Esophagus muscularis mucosa (tissue), 4 donors: ENCODE measurements around the gene ITGB5. TPM values are rescaled to one million over a fixed set of nuclear protein-coding genes. Genes with fewer than 3 reads are reported as not detected.
"Not testable (repeated sequence)": the region's sequence is repeated elsewhere in the genome, so short reads cannot be mapped to it uniquely, and the experiment has no call there.

Experiments
- DNase-seq: peaks from one replicate; pipeline ENCODE4 v3.0.0-alpha.2; 2017; ENCODE audit errors: extremely low spot score
- H3K27ac ChIP-seq, 4 donors: fragments of 200-600 bp; sonication (generic); replicated peaks in 1 of 4; 1 replicate in 3 of 4; 2 replicates in 1 of 4; pipeline ENCODE4 v1.5.1; 2016 to 2019; ENCODE audit warnings: mild to moderate bottlenecking in 1 of 4
- H3K27me3 ChIP-seq, 4 donors: fragments of 200-600 bp; sonication (generic); one replicate each; pipeline versions ENCODE4 v1.5.1 to v1.6.0; 2016 to 2019
- H3K36me3 ChIP-seq, 4 donors: fragments of 200-600 bp; sonication (generic); one replicate each; pipeline ENCODE4 v1.5.1; 2016 to 2019
- H3K4me1 ChIP-seq, 4 donors: fragments of 200-600 bp; sonication (generic); one replicate each; pipeline ENCODE4 v1.5.1; 2016 to 2019
- H3K4me3 ChIP-seq, 4 donors: fragments of 200-600 bp; sonication (generic); 1 replicate in 2 of 4; 2 replicates in 2 of 4; pipeline ENCODE4 v1.5.1; 2016 to 2019; ENCODE audit warnings: mild to moderate bottlenecking in 4 of 4, moderate library complexity in 1 of 4
- H3K9me3 ChIP-seq, 4 donors: fragments of 200-600 bp; sonication (generic); 1 replicate in 3 of 4; 2 replicates in 1 of 4; pipeline ENCODE4 v1.5.1; 2016 to 2019
- EP300 ChIP-seq: sonication (generic); formaldehyde crosslinking; IDR thresholded peaks from one replicate; pipeline ENCODE4 v1.6.1; 2017; ENCODE audit warnings: antibody characterized with exemption
- POLR2A ChIP-seq: fragments of 450-650 bp; IDR thresholded peaks from one replicate; pipeline ENCODE4 v1.6.1; 2017; ENCODE audit warnings: antibody characterized with exemption, moderate library complexity, mild to moderate bottlenecking, low read depth
- POLR2AphosphoS5 ChIP-seq, 2 donors: sonication (generic); formaldehyde crosslinking; IDR thresholded peaks; one replicate each; pipeline ENCODE4 v1.6.1; 2017; ENCODE audit warnings: antibody characterized with exemption in 2 of 2
- WGBS: methylation state at CpG from one replicate; pipeline ENCODE4 v1.1.5; 2018; 5-methylcytosine and 5-hydroxymethylcytosine counted together
- intact Hi-C: fragments of 100-400 bp; cut with DNase I; formaldehyde crosslinking; loops from one replicate; pipeline ENCODE4 v1.15.1; 2023
- total RNA-seq, 4 donors: library from RNA; depleted of rRNA; stranded (reverse); fragments of >200 nt; gene quantifications; one replicate each; pipeline versions ENCODE4 v1.1.0 to v1.2.1, GENCODE V29; 2016
- TF ChIP-seq, protein P1 (sequence below), 3 experiments: fragments of 200-600 bp in 2 of 3; fragments of 450-650 bp in 1 of 3; sonication (generic) in 2 of 3; IDR thresholded peaks; one replicate each; pipeline ENCODE4 v1.5.1; 2017 to 2019; ENCODE audit warnings: antibody characterized with exemption in 3 of 3, mild to moderate bottlenecking in 2 of 3, moderate library complexity in 1 of 3

Gene ITGB5
- total RNA-seq, 4 donors from 2014 or later, result 114 to 284 (median 188) TPM

DNA sequence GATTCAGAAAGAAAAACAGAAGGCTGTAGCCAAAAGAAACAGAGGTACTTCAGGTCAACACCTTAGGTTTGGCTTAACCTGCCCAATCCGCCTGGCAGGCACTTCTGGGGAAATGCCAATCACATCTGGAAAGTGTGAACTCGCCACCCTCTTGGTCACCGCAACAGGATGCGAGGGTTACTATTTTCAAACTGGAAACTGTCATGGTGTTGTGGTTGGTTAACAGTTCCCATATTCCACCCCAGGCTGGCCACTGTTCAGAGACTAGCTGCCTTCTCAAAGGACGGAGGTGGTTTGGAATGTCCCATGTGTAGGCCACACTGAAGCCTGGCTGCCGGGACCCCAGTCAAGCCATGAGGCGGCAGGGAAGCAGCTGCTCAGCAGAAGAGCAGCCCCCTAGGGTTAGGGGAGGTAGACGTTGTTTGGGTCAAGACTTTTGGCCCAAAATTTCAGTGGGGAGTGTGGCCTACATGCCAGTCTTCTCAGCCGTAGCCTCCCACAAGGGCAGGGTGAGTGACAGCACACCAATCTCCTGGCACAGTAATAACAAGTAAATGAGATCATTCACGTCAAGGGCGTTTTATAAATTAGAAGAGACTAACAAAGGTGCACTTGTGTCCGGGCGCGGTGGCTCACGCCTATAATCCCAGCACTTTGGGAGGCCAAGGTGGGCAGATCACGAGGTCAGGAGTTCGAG is 102.3 kb downstream of the ITGB5 start:
- Histone ChIP-seq H3K4me1 (peaks cover 53 to 72% (median 62%) of the 10 kb centered on the region in 4 donors), H3K4me3 (no peak overlapping the region), H3K9me3 (no peaks in the 10 kb centered on the region), H3K27ac (peak overlapping the region in 3 of 4 donors; percentile 20 to 64 (median 46)), H3K36me3 (peaks cover 0 to 3% (median 0%) of the 10 kb centered on the region in 4 donors), H3K27me3 (no peaks in the 10 kb centered on the region)
- TF ChIP-seq EP300 (no peak), POLR2A (no peak), POLR2AphosphoS5 (IDR thresholded peaks at IDR 0.05) (no peak)
- TF ChIP-seq, protein P1, sequence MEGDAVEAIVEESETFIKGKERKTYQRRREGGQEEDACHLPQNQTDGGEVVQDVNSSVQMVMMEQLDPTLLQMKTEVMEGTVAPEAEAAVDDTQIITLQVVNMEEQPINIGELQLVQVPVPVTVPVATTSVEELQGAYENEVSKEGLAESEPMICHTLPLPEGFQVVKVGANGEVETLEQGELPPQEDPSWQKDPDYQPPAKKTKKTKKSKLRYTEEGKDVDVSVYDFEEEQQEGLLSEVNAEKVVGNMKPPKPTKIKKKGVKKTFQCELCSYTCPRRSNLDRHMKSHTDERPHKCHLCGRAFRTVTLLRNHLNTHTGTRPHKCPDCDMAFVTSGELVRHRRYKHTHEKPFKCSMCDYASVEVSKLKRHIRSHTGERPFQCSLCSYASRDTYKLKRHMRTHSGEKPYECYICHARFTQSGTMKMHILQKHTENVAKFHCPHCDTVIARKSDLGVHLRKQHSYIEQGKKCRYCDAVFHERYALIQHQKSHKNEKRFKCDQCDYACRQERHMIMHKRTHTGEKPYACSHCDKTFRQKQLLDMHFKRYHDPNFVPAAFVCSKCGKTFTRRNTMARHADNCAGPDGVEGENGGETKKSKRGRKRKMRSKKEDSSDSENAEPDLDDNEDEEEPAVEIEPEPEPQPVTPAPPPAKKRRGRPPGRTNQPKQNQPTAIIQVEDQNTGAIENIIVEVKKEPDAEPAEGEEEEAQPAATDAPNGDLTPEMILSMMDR (IDR thresholded peaks at IDR 0.05), result no peak
- intact Hi-C loops, result no loop called here
- WGBS, result 87% methylated on average over 15 of the region's 17 CpGs
- no peak for DNase-seq

- Histone ChIP-seq H3K36me3 (peaks cover 0 to 3% (median 2%) of the 10 kb centered on the region in 4 donors), H3K27me3 (no peaks in the 10 kb centered on the region), H3K4me1 (peaks cover 64 to 83% (median 72%) of the 10 kb centered on the region in 4 donors), H3K9me3 (no peaks in the 10 kb centered on the region), H3K27ac (peak overlapping the region in 1 of 4 donors; percentile 64), H3K4me3 (no peak overlapping the region)
- WGBS, result 95% methylated on average over 4 of the region's 4 CpGs
- TF ChIP-seq POLR2AphosphoS5 (IDR thresholded peaks at IDR 0.05), result no peak
- TF ChIP-seq EP300, result no peak
- TF ChIP-seq, protein P1 (IDR thresholded peaks at IDR 0.05), result no peak
- no peak for TF ChIP-seq POLR2A
- DNase-seq, result no peak
- intact Hi-C loops, result no loop called here
These were observed 103.5 kb downstream of the ITGB5 start for GRCh38 chr3:124783696-124784095.

- H3K4me3 ChIP-seq, H3K9me3 ChIP-seq, H3K27me3 ChIP-seq, H3K36me3 ChIP-seq, intact Hi-C loops, DNase-seq: not testable (repeated sequence)
- H3K27ac ChIP-seq, result peak overlapping the region in 2 of 4 donors; percentile 89 to 93
- H3K4me1 ChIP-seq, result peaks cover 57 to 83% (median 65%) of the 10 kb centered on the region in 4 donors
- 85% methylated on average over 6 of the region's 6 CpGs for WGBS
These were observed 104.8 kb downstream of the ITGB5 start for GRCh38 chr3:124782377-124782712.

- Histone ChIP-seq H3K27ac (peak overlapping the region; percentile 89 to 93 (median 91)), H3K4me1 (peaks cover 55 to 78% (median 60%) of the 10 kb centered on the region in 4 donors), H3K27me3 (no peaks in the 10 kb centered on the region), H3K9me3 (no peaks in the 10 kb centered on the region), H3K4me3 (no peak overlapping the region), H3K36me3 (peaks cover 0 to 13% (median 3%) of the 10 kb centered on the region in 4 donors)
- WGBS, result 72% methylated on average over 8 of the region's 8 CpGs
- no peak for DNase-seq
- intact Hi-C loops, result no loop called here
- TF ChIP-seq, protein P1 (IDR thresholded peaks at IDR 0.05), result no peak
- TF ChIP-seq POLR2AphosphoS5 (IDR thresholded peaks at IDR 0.05) (no peak), POLR2A (no peak), EP300 (no peak)
These were observed 105.4 kb downstream of the ITGB5 start for GRCh38 chr3:124781476-124782376.

- 17% methylated on average over 5 of the region's 15 CpGs for WGBS
These were observed 106.2 kb downstream of the ITGB5 start for GRCh38 chr3:124780761-124781475.

More at GRCh38 chr3:124780761-124781475, 106.2 kb downstream of the ITGB5 start:
- no peaks in the 10 kb centered on the region for H3K27me3 ChIP-seq
- H3K4me3 ChIP-seq, result peak overlapping the region in 1 of 4 donors; percentile 11
- intact Hi-C loops, result no loop called here
- peaks cover 0 to 16% (median 4%) of the 10 kb centered on the region in 4 donors for H3K36me3 ChIP-seq
- no peaks in the 10 kb centered on the region for H3K9me3 ChIP-seq
- peak overlapping the region; percentile 89 to 93 (median 91) for H3K27ac ChIP-seq
- peaks cover 47 to 70% (median 54%) of the 10 kb centered on the region in 4 donors for H3K4me1 ChIP-seq
- DNase-seq, result peak; percentile 93
- TF ChIP-seq POLR2A (no peak), EP300 (no peak), POLR2AphosphoS5 (IDR thresholded peaks at IDR 0.05) (peak; percentile 44 to 86)
- TF ChIP-seq, protein P1 (IDR thresholded peaks at IDR 0.05), result no peak
